Cardiac fibroblast (primary cell): ENCODE data around the gene ABCA12.

Source experiments
- DNase-seq, 2 donors: peaks; one replicate each; pipeline versions ENCODE4 v3.0.0 to v3.0.0-alpha.2; 2010; ENCODE audit warnings: low read depth in 2 of 2
- H3K4me3 ChIP-seq, 2 donors: replicated peaks in 1 of 2; 1 replicate in 1 of 2; 2 replicates in 1 of 2; pipeline ENCODE4 v1.5.1; 2011; ENCODE audit warnings: low read depth in 2 of 2, low read length in 2 of 2, mild to moderate bottlenecking in 2 of 2, moderate library complexity in 1 of 2
- CTCF ChIP-seq: IDR thresholded peaks from one replicate; pipeline ENCODE4 v1.5.1; 2011; ENCODE audit warnings: low read depth, mild to moderate bottlenecking, low read length, inconsistent platforms

Gene ABCA12

GRCh38 chr2:215052404-215052803, 86.0 kb downstream of the ABCA12 start:
- TF ChIP-seq CTCF: no peak
- no peak overlapping the region for H3K4me3 ChIP-seq
- DNase-seq: no peak

GRCh38 chr2:215049341-215049740, 89.1 kb downstream of the ABCA12 start:
- TF ChIP-seq CTCF: no peak
- DNase-seq: no peak
- H3K4me3 ChIP-seq: no peak overlapping the region

- DNase-seq: no peak
- H3K4me3 ChIP-seq: no peak overlapping the region
- no peak for TF ChIP-seq CTCF
Observed at GRCh38 chr2:215038421-215038820, 100.0 kb downstream of the ABCA12 start.

GRCh38 chr2:215036314-215036713, 102.1 kb downstream of the ABCA12 start:
- DNase-seq: no peak
- H3K4me3 ChIP-seq: no peak overlapping the region
- TF ChIP-seq CTCF: no peak

- TF ChIP-seq CTCF: no peak
- DNase-seq: no peak
- H3K4me3 ChIP-seq: no peak overlapping the region
Observed at GRCh38 chr2:215034154-215034553, 104.3 kb downstream of the ABCA12 start.

GRCh38 chr2:215032153-215032552, 106.3 kb downstream of the ABCA12 start:
- TF ChIP-seq CTCF: no peak
- no peak overlapping the region for H3K4me3 ChIP-seq
- DNase-seq: no peak

- TF ChIP-seq CTCF: no peak
Observed at GRCh38 chr2:215031321-215031720, 107.1 kb downstream of the ABCA12 start.

More at GRCh38 chr2:215031321-215031720, 107.1 kb downstream of the ABCA12 start:
- DNase-seq: no peak
- no peak overlapping the region for H3K4me3 ChIP-seq
